Measurements from ENCODE around the gene ASB17.

Gene ASB17

GRCh38 chr1:75916834-75917233 lies 15.4 kb downstream of the ASB17 start:
- 86% methylated on average over 2 of the region's 2 CpGs for WGBS (ENCODE audit: insufficient coverage)
- Histone ChIP-seq H3K36me3 (ENCODE audit: control insufficient read depth in 4 of 4, insufficient read depth in 4 of 4, low read length in 3 of 4) (no peaks in the 10 kb centered on the region), H3K27ac (ENCODE audit: insufficient read depth in 1 of 2, low read depth in 1 of 2, low read length in 2 of 2, poor library complexity in 1 of 2, severe bottlenecking in 2 of 2) (no peak overlapping the region), H3K9me3 (ENCODE audit: control extremely low read depth in 1 of 5, control insufficient read depth in 4 of 5, insufficient read depth in 2 of 5, low read depth in 1 of 5, low read length in 4 of 5) (no peaks in the 10 kb centered on the region), H3K27me3 (replicated peaks in 2 of 5; ENCODE audit: control insufficient read depth in 4 of 5, insufficient read depth in 5 of 5, low read length in 4 of 5) (no peaks in the 10 kb centered on the region), H3K4me1 (ENCODE audit: control extremely low read depth in 1 of 4, control insufficient read depth in 4 of 4, insufficient read depth in 4 of 4, low read length in 3 of 4) (no peaks in the 10 kb centered on the region), H3K4me3 (ENCODE audit: control insufficient read depth in 1 of 7, extremely low read depth in 1 of 7, insufficient read depth in 4 of 7, low read depth in 2 of 7, low read length in 6 of 7) (no peak overlapping the region)
- CTCF ChIA-PET, result interaction anchor here (0.7 kb wide), 1 partner anchor 198 kb away, joined by 3 read pairs; no protein-coding TSS in a partner anchor
- no peak for DNase-seq
- POLR2A ChIA-PET, result no interaction called here

GRCh38 chr1:75908717-75909152 lies 23.5 kb downstream of the ASB17 start:
- Histone ChIP-seq H3K27me3 (replicated peaks in 2 of 5; ENCODE audit: control insufficient read depth in 4 of 5, insufficient read depth in 5 of 5, low read length in 4 of 5) (no peaks in the 10 kb centered on the region), H3K4me1 (ENCODE audit: control extremely low read depth in 1 of 4, control insufficient read depth in 4 of 4, insufficient read depth in 4 of 4, low read length in 3 of 4) (no peaks in the 10 kb centered on the region), H3K27ac (ENCODE audit: insufficient read depth in 1 of 2, low read depth in 1 of 2, low read length in 2 of 2, poor library complexity in 1 of 2, severe bottlenecking in 2 of 2) (no peak overlapping the region), H3K4me3 (ENCODE audit: control insufficient read depth in 1 of 7, extremely low read depth in 1 of 7, insufficient read depth in 4 of 7, low read depth in 2 of 7, low read length in 6 of 7) (no peak overlapping the region), H3K36me3 (ENCODE audit: control insufficient read depth in 4 of 4, insufficient read depth in 4 of 4, low read length in 3 of 4) (no peaks in the 10 kb centered on the region), H3K9me3 (ENCODE audit: control extremely low read depth in 1 of 5, control insufficient read depth in 4 of 5, insufficient read depth in 2 of 5, low read depth in 1 of 5, low read length in 4 of 5) (peaks cover 0 to 7% (median 0%) of the 10 kb centered on the region in 5 experiments)
- WGBS (ENCODE audit: insufficient coverage), result 50% methylated on average over 1 of the region's 2 CpGs
- POLR2A ChIA-PET, result no interaction called here
- peak; percentile 23 to 65 (median 54) for DNase-seq
- CTCF ChIA-PET, result interaction anchor here (0.6 to 1.5 kb wide), 7 partner anchors 59 to 1625 kb away, joined by 3 to 5 read pairs (median 4); no protein-coding TSS in a partner anchor

- no CpG with 5 or more reads among the region's 1 CpG for WGBS (ENCODE audit: insufficient coverage)
- H3K4me1 ChIP-seq (ENCODE audit: control extremely low read depth in 1 of 4, control insufficient read depth in 4 of 4, insufficient read depth in 4 of 4, low read length in 3 of 4), result no peaks in the 10 kb centered on the region
- POLR2A ChIA-PET, result no interaction called here
Measured at GRCh38 chr1:75901371-75901770, 30.8 kb downstream of the ASB17 start.

GRCh38 chr1:75884437-75884836 lies 47.8 kb downstream of the ASB17 start:
- POLR2A ChIA-PET, result no interaction called here
- H3K9me3 ChIP-seq (ENCODE audit: control extremely low read depth in 1 of 5, control insufficient read depth in 4 of 5, insufficient read depth in 2 of 5, low read depth in 1 of 5, low read length in 4 of 5), result no peaks in the 10 kb centered on the region
- H3K27ac ChIP-seq (ENCODE audit: insufficient read depth in 1 of 2, low read depth in 1 of 2, low read length in 2 of 2, poor library complexity in 1 of 2, severe bottlenecking in 2 of 2), result no peak overlapping the region
- H3K4me1 ChIP-seq (ENCODE audit: control extremely low read depth in 1 of 4, control insufficient read depth in 4 of 4, insufficient read depth in 4 of 4, low read length in 3 of 4), result no peaks in the 10 kb centered on the region
- no CpG with 5 or more reads among the region's 1 CpG for WGBS (ENCODE audit: insufficient coverage)
- H3K27me3 ChIP-seq (replicated peaks in 2 of 5; ENCODE audit: control insufficient read depth in 4 of 5, insufficient read depth in 5 of 5, low read length in 4 of 5), result no peaks in the 10 kb centered on the region
- H3K36me3 ChIP-seq (ENCODE audit: control insufficient read depth in 4 of 4, insufficient read depth in 4 of 4, low read length in 3 of 4), result no peaks in the 10 kb centered on the region
- H3K4me3 ChIP-seq (ENCODE audit: control insufficient read depth in 1 of 7, extremely low read depth in 1 of 7, insufficient read depth in 4 of 7, low read depth in 2 of 7, low read length in 6 of 7), result no peak overlapping the region
- DNase-seq, result no peak
- CTCF ChIA-PET, result no interaction called here

More at GRCh38 chr1:75901371-75901770, 30.8 kb downstream of the ASB17 start:
- H3K36me3 ChIP-seq (ENCODE audit: control insufficient read depth in 4 of 4, insufficient read depth in 4 of 4, low read length in 3 of 4), result no peaks in the 10 kb centered on the region
- no peak overlapping the region for H3K27ac ChIP-seq (ENCODE audit: insufficient read depth in 1 of 2, low read depth in 1 of 2, low read length in 2 of 2, poor library complexity in 1 of 2, severe bottlenecking in 2 of 2)
- DNase-seq, result no peak
- H3K9me3 ChIP-seq (ENCODE audit: control extremely low read depth in 1 of 5, control insufficient read depth in 4 of 5, insufficient read depth in 2 of 5, low read depth in 1 of 5, low read length in 4 of 5), result no peaks in the 10 kb centered on the region
- H3K27me3 ChIP-seq (replicated peaks in 2 of 5; ENCODE audit: control insufficient read depth in 4 of 5, insufficient read depth in 5 of 5, low read length in 4 of 5), result no peaks in the 10 kb centered on the region
- H3K4me3 ChIP-seq (ENCODE audit: control insufficient read depth in 1 of 7, extremely low read depth in 1 of 7, insufficient read depth in 4 of 7, low read depth in 2 of 7, low read length in 6 of 7), result no peak overlapping the region
- CTCF ChIA-PET, result no interaction called here

- H3K27me3 ChIP-seq (replicated peaks in 2 of 5; ENCODE audit: control insufficient read depth in 4 of 5, insufficient read depth in 5 of 5, low read length in 4 of 5), result no peaks in the 10 kb centered on the region
- no peak overlapping the region for H3K4me3 ChIP-seq (ENCODE audit: control insufficient read depth in 1 of 7, extremely low read depth in 1 of 7, insufficient read depth in 4 of 7, low read depth in 2 of 7, low read length in 6 of 7)
- no peaks in the 10 kb centered on the region for H3K9me3 ChIP-seq (ENCODE audit: control extremely low read depth in 1 of 5, control insufficient read depth in 4 of 5, insufficient read depth in 2 of 5, low read depth in 1 of 5, low read length in 4 of 5)
- H3K27ac ChIP-seq (ENCODE audit: insufficient read depth in 1 of 2, low read depth in 1 of 2, low read length in 2 of 2, poor library complexity in 1 of 2, severe bottlenecking in 2 of 2), result no peak overlapping the region
- no CpG with 5 or more reads among the region's 1 CpG for WGBS (ENCODE audit: insufficient coverage)
- no peaks in the 10 kb centered on the region for H3K4me1 ChIP-seq (ENCODE audit: control extremely low read depth in 1 of 4, control insufficient read depth in 4 of 4, insufficient read depth in 4 of 4, low read length in 3 of 4)
- CTCF ChIA-PET, result no interaction called here
- POLR2A ChIA-PET, result no interaction called here
- H3K36me3 ChIP-seq (ENCODE audit: control insufficient read depth in 4 of 4, insufficient read depth in 4 of 4, low read length in 3 of 4), result no peaks in the 10 kb centered on the region
- DNase-seq, result no peak
Measured at GRCh38 chr1:75879985-75880384, 52.2 kb downstream of the ASB17 start.

- H3K9me3 ChIP-seq (ENCODE audit: control extremely low read depth in 1 of 5, control insufficient read depth in 4 of 5, insufficient read depth in 2 of 5, low read depth in 1 of 5, low read length in 4 of 5), result peaks cover 0 to 3% (median 0%) of the 10 kb centered on the region in 5 experiments
- no peak overlapping the region for H3K4me3 ChIP-seq (ENCODE audit: control insufficient read depth in 1 of 7, extremely low read depth in 1 of 7, insufficient read depth in 4 of 7, low read depth in 2 of 7, low read length in 6 of 7)
- H3K36me3 ChIP-seq (ENCODE audit: control insufficient read depth in 4 of 4, insufficient read depth in 4 of 4, low read length in 3 of 4), result no peaks in the 10 kb centered on the region
- H3K27ac ChIP-seq (ENCODE audit: insufficient read depth in 1 of 2, low read depth in 1 of 2, low read length in 2 of 2, poor library complexity in 1 of 2, severe bottlenecking in 2 of 2), result no peak overlapping the region
- DNase-seq, result no peak
- ChIA-PET CTCF (no interaction called here), POLR2A (no interaction called here)
- H3K27me3 ChIP-seq (replicated peaks in 2 of 5; ENCODE audit: control insufficient read depth in 4 of 5, insufficient read depth in 5 of 5, low read length in 4 of 5), result no peaks in the 10 kb centered on the region
- WGBS (ENCODE audit: insufficient coverage), result no CpG with 5 or more reads among the region's 1 CpG
- no peaks in the 10 kb centered on the region for H3K4me1 ChIP-seq (ENCODE audit: control extremely low read depth in 1 of 4, control insufficient read depth in 4 of 4, insufficient read depth in 4 of 4, low read length in 3 of 4)
Measured at GRCh38 chr1:75870951-75871350, 61.3 kb downstream of the ASB17 start.

All from common myeloid progenitor, CD34-positive (primary cell).